ENCODE data around the gene GTF2I. TPM values are rescaled to one million over a fixed set of nuclear protein-coding genes. Genes with fewer than 3 reads are reported as not detected.
A peak's percentile ranks its signal among the peaks of the same experiment; 100 is the strongest.

GTF2I gene
- total RNA-seq, 1 donor from 2014 or later, result 391 TPM

GRCh38 chr7:74708569-74709275, 51.2 kb downstream of the GTF2I start:
- DNase-seq, result no peak
- TF ChIP-seq CTCF (IDR thresholded peaks at IDR 0.05; ENCODE audit: partially characterized antibody, unreplicated experiment), result no peak
- H3K4me3 Mint-ChIP-seq (ENCODE audit: unreplicated experiment), result no peak overlapping the region
- peaks cover 2% of the 10 kb centered on the region for H3K4me1 Mint-ChIP-seq (ENCODE audit: low read depth, unreplicated experiment)
- peaks cover 2% of the 10 kb centered on the region for H3K9me3 Mint-ChIP-seq (ENCODE audit: unreplicated experiment)
- peaks cover 13% of the 10 kb centered on the region for H3K36me3 Mint-ChIP-seq (ENCODE audit: unreplicated experiment)
- H3K27ac Mint-ChIP-seq (ENCODE audit: unreplicated experiment), result peak overlapping the region; percentile 72
- H3K27me3 Mint-ChIP-seq (ENCODE audit: unreplicated experiment), result peaks cover 2% of the 10 kb centered on the region

DNA sequence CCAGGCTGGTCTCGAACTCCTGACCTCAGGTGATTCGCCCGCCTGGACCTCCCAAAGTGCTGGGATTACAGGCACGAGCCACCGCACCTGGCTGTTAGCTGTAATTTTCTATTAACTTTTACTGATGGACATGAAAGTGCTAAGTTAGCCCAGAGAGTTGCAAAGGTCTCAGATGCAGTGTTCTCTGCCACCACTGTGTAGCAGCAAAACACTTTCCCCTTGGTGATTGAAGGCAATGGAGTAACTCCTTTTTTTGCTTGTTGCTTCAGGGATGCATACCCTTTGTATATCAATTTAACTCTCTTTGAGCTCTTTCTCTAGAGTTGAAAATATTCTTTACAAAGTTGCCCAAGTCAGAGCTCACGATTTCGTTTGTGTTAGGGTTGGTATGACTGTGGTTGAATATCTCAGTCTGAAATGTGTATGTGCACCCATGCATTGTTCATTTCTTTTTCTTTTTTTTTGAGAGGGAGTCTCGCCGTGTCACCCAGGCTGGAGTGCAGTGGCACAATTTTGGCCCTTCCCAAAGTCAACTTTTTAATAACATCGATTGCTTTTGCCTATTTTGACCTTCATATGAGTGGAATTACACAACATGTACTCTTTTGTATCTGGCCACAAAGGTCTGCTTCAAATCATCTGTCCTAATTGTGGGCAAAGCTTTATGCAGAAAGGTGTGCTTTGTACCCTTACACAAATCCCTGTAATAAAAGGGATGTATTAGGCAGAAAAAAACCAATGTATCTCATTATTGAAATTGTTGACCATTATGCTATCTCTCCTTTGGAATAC, 52.6 kb downstream of the GTF2I start:
- H3K4me1 Mint-ChIP-seq (ENCODE audit: low read depth, unreplicated experiment), result peaks cover 2% of the 10 kb centered on the region
- TF ChIP-seq CTCF (IDR thresholded peaks at IDR 0.05; ENCODE audit: partially characterized antibody, unreplicated experiment), result no peak
- H3K36me3 Mint-ChIP-seq (ENCODE audit: unreplicated experiment), result peaks cover 19% of the 10 kb centered on the region
- H3K4me3 Mint-ChIP-seq (ENCODE audit: unreplicated experiment), result no peak overlapping the region
- H3K9me3 Mint-ChIP-seq (ENCODE audit: unreplicated experiment), result peaks cover 2% of the 10 kb centered on the region
- H3K27ac Mint-ChIP-seq (ENCODE audit: unreplicated experiment), result no peak overlapping the region
- H3K27me3 Mint-ChIP-seq (ENCODE audit: unreplicated experiment), result peaks cover 2% of the 10 kb centered on the region
- no peak for DNase-seq

GRCh38 chr7:74713567-74713966, 56.0 kb downstream of the GTF2I start:
- no peak for DNase-seq
- H3K9me3 Mint-ChIP-seq (ENCODE audit: unreplicated experiment), result no peaks in the 10 kb centered on the region
- H3K4me1 Mint-ChIP-seq (ENCODE audit: low read depth, unreplicated experiment), result no peaks in the 10 kb centered on the region
- H3K36me3 Mint-ChIP-seq (ENCODE audit: unreplicated experiment), result peaks cover 19% of the 10 kb centered on the region
- TF ChIP-seq CTCF (IDR thresholded peaks at IDR 0.05; ENCODE audit: partially characterized antibody, unreplicated experiment), result no peak
- no peaks in the 10 kb centered on the region for H3K27me3 Mint-ChIP-seq (ENCODE audit: unreplicated experiment)
- H3K4me3 Mint-ChIP-seq (ENCODE audit: unreplicated experiment), result no peak overlapping the region
- no peak overlapping the region for H3K27ac Mint-ChIP-seq (ENCODE audit: unreplicated experiment)

GRCh38 chr7:74717889-74718288, 60.4 kb downstream of the GTF2I start:
- Mint-ChIP-seq H3K27me3 (ENCODE audit: unreplicated experiment) (no peaks in the 10 kb centered on the region), H3K4me1 (ENCODE audit: low read depth, unreplicated experiment) (no peaks in the 10 kb centered on the region), H3K27ac (ENCODE audit: unreplicated experiment) (no peak overlapping the region), H3K9me3 (ENCODE audit: unreplicated experiment) (no peaks in the 10 kb centered on the region), H3K4me3 (ENCODE audit: unreplicated experiment) (no peak overlapping the region), H3K36me3 (ENCODE audit: unreplicated experiment) (peaks cover 10% of the 10 kb centered on the region)
- TF ChIP-seq CTCF (IDR thresholded peaks at IDR 0.05; ENCODE audit: partially characterized antibody, unreplicated experiment), result no peak
- no peak for DNase-seq

- Mint-ChIP-seq H3K27me3 (ENCODE audit: unreplicated experiment) (no peaks in the 10 kb centered on the region), H3K4me3 (ENCODE audit: unreplicated experiment) (no peak overlapping the region), H3K4me1 (ENCODE audit: low read depth, unreplicated experiment) (no peaks in the 10 kb centered on the region), H3K36me3 (ENCODE audit: unreplicated experiment) (peaks cover 8% of the 10 kb centered on the region), H3K9me3 (ENCODE audit: unreplicated experiment) (no peaks in the 10 kb centered on the region), H3K27ac (ENCODE audit: unreplicated experiment) (no peak overlapping the region)
- DNase-seq, result no peak
- no peak for TF ChIP-seq CTCF (IDR thresholded peaks at IDR 0.05; ENCODE audit: partially characterized antibody, unreplicated experiment)
These were observed 60.8 kb downstream of the GTF2I start for GRCh38 chr7:74718336-74718735.
